ENCODE results near the gene NR1H2. TPM values are rescaled to one million over a fixed set of nuclear protein-coding genes. Genes with fewer than 3 reads are reported as not detected.

The NR1H2 gene
- total RNA-seq, 1 donor from 2014 or later = 100 TPM

GRCh38 chr19:50410109-50410508 lies 33.9 kb downstream of the NR1H2 start:
- H3K4me3 ChIP-seq = no peak overlapping the region
- no peak for DNase-seq
- peaks cover 26% of the 10 kb centered on the region for H3K36me3 ChIP-seq
- intact Hi-C loops (cut with DNase I) = no loop called here
- H3K4me1 ChIP-seq = no peaks in the 10 kb centered on the region
- TF ChIP-seq CTCF (IDR thresholded peaks at IDR 0.05) = no peak
- H3K9me3 ChIP-seq = no peaks in the 10 kb centered on the region
- ATAC-seq = no peak
- H3K27ac ChIP-seq = no peak overlapping the region
- H3K27me3 ChIP-seq (ENCODE audit: low read depth) = no peaks in the 10 kb centered on the region

- no peak for TF ChIP-seq CTCF (IDR thresholded peaks at IDR 0.05)
- no peaks in the 10 kb centered on the region for H3K4me1 ChIP-seq
- H3K4me3 ChIP-seq = no peak overlapping the region
- DNase-seq (no peak), ATAC-seq (no peak)
- no peak overlapping the region for H3K27ac ChIP-seq
- peaks cover under 1% of the 10 kb centered on the region for H3K27me3 ChIP-seq (ENCODE audit: low read depth)
- peaks cover 20% of the 10 kb centered on the region for H3K36me3 ChIP-seq
- H3K9me3 ChIP-seq = no peaks in the 10 kb centered on the region
- intact Hi-C loops (cut with DNase I) = no loop called here
These were observed 36.2 kb downstream of the NR1H2 start for GRCh38 chr19:50412419-50412818.

- Histone ChIP-seq H3K4me1 (no peaks in the 10 kb centered on the region), H3K36me3 (peaks cover 19% of the 10 kb centered on the region), H3K9me3 (no peaks in the 10 kb centered on the region), H3K27ac (no peak overlapping the region), H3K4me3 (no peak overlapping the region), H3K27me3 (ENCODE audit: low read depth) (peaks cover 8% of the 10 kb centered on the region)
- no peak for TF ChIP-seq CTCF (IDR thresholded peaks at IDR 0.05)
- DNase-seq (no peak), ATAC-seq (no peak)
- intact Hi-C loops (cut with DNase I) = no loop called here
These were observed 36.8 kb downstream of the NR1H2 start for GRCh38 chr19:50413096-50413495.

- Histone ChIP-seq H3K27me3 (ENCODE audit: low read depth) (peaks cover 12% of the 10 kb centered on the region), H3K9me3 (no peaks in the 10 kb centered on the region), H3K36me3 (peaks cover 15% of the 10 kb centered on the region), H3K4me3 (no peak overlapping the region), H3K4me1 (no peaks in the 10 kb centered on the region), H3K27ac (no peak overlapping the region)
- TF ChIP-seq CTCF (IDR thresholded peaks at IDR 0.05) = no peak
- no peak for DNase-seq
- ATAC-seq = no peak
- intact Hi-C loops (cut with DNase I) = no loop called here
These were observed 37.3 kb downstream of the NR1H2 start for GRCh38 chr19:50413531-50413930.

- Histone ChIP-seq H3K36me3 (no peaks in the 10 kb centered on the region), H3K4me1 (no peaks in the 10 kb centered on the region), H3K4me3 (no peak overlapping the region), H3K27ac (no peak overlapping the region), H3K27me3 (ENCODE audit: low read depth) (peaks cover 27% of the 10 kb centered on the region), H3K9me3 (no peaks in the 10 kb centered on the region)
- ATAC-seq = peak; percentile 89 to 91
- peak; percentile 91 for TF ChIP-seq CTCF (IDR thresholded peaks at IDR 0.05)
- intact Hi-C loops (cut with DNase I) = no loop called here
- peak; percentile 90 for DNase-seq
These were observed 38.8 kb downstream of the NR1H2 start for GRCh38 chr19:50414864-50415660.
